ENCODE results near the gene CFAP410.
"Not testable (repeated sequence)": the region's sequence is repeated elsewhere in the genome, so short reads cannot be mapped to it uniquely, and the experiment has no call there.

Gene CFAP410

DNA sequence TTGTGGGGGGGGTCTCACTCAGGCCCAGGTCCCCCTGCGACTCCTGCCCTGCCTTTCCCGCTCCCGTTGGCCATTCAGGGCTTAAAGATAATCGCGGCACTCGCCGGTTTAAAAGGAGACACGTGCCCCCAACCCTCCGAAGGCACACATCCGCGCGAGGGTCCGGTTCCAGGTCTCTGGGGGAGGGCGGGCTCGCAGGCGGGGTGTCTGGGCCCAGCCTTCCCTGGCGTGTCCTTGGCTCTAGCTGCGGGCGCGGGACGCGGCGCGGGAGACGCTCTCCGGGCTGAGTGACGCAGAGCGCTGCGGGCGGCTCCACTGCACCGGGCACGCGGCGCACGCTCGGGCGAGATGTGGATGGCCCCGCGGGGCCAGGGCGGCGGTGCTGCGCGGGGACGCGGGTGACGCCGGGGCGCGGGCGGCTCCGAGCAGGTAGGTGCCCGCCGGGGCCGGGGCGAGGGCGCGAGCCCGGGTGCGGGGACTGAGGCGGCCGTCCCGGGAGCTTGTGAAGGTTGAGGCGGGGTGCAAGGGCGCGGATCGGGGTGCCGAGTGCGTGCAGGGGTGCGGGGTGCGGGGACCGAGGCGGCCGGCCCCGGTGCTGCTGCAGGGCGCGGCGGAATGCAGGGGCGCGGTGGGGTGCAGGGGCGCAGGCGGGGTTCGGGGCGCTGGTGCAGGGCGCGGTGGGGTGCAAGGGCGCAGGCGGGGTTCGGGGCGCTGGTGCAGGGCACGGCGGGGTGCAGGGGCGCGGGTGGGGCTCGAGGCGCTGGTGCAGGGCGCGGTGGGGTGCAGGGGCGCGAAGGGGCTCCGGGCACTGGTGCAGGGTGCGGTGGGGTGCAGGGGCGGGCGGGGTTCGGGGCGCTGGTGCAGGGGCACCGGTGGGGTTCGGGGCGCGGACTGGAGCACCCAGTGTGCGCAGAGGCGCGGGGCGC lies 10.9 kb upstream of the CFAP410 start:
- no peak for DNase-seq

DNA sequence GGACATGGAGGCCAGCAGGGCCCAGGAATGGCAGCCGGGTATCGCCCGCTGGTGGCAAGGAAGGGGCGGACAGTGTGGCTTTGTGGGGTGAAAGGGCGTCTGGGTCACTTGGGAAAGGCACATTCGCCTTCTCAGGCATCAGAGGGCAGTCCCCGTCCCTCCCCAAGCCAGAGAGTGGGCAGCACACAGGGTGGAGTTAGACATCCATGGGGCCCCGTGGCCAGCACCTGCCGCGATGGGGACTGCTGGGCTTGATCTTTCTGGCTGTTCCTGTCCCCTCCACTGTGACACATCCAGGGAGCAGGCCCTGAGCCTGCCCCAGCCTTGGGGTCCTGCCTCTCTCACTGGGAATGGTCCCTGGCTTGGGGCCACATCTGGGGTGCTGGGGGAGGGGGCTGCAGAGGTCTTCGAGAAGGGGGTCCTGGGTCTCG lies 10.2 kb upstream of the CFAP410 start:
- no peak for DNase-seq

DNA sequence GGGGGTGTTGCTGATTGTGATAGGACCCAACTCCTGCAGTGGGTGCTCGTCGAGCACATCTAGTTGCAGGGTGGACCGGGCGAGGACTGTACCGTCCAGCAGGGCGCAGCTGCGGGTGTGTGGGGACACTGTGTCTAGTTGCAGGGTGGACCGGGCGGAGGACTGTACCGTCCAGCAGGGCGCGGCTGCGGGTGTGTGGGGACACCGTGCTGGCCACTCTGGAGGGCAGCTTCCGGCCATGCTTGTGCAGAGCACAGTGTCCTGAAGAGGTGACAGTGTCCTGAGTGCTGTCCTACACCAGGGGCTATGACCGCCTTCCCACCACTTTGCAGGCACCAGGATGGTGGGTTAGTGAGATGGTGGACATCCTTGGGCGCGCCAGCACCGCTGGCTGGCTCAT lies 9.7 kb upstream of the CFAP410 start:
- no peak for DNase-seq

DNA sequence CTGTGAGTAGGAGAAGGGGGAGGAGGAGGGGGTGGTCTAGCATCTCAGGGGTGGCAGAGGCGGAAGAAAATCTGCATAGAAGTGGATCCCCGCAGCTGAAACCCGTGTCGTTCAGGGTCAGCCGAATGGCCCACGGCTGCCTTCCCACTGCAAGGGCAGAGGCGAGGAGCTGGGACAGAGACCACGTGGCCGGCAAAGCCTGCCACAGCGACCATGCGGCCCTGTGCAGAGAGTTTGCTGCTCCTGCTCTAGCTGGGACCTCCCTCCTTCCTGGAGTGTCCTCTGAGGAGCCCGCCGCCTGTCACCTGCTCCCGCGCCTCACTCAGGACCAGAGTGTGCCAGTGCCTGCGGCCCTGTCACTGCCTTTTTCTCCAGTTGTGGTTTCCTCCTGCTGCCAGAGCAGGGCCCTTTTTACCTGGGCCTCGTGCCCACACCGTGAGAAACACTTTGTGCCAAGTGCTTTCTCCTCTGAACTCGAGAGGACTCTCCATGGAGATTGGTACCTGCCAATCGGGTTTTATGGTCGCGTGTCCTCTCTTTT lies 8.8 kb upstream of the CFAP410 start:
- no peak for DNase-seq

DNA sequence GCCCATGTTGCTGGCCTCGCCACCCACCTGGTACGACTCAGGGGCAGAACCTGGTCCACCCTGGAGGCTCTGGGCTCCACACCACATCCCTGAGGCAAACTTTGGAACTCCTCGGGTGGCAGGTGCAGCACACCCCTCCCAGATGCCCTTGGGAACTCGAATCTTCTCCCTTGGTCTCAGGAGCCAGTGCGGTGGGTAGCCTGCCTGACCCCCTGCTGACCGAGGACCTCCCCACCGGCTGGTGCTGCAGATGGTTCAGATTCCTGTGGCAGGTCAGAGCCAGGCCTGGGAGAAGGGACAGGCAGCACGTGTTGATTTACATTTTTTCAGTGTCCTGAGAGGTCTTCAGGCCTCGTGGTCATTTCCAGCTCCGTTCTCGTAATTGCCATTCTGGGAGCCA lies 6.3 kb upstream of the CFAP410 start:
- DNase-seq: no peak

DNA sequence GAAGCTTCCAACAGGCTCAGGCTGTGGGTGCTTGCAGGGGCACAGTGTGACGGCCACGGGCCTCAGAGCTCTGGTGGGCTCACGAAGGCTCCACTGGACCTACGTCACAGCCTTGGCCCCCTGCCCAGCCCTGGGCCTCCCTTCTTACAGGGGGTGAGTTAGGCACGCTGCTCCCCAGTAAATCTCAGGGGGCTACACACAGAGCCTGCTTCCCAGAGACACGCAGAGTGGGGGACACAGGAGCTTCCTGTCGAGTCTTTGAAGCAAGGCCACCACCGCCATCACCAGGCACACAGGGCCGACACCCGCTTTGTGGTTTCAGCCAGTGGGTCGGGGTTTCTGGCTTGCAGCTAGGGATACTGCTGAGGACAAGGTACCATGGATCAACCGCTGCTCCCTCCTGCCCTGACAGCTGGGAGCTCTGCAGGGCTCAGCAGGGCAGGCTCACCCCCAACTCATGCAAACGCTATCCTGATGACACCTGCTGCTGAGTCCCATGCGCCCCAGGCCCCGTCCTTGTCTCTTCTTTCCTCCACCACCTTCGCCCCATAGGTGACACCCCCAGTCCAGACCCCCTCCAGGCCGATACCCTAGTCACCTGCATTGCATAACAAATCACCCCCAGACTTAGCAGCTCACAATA lies 5.5 kb upstream of the CFAP410 start:
- DNase-seq: no peak

DNA sequence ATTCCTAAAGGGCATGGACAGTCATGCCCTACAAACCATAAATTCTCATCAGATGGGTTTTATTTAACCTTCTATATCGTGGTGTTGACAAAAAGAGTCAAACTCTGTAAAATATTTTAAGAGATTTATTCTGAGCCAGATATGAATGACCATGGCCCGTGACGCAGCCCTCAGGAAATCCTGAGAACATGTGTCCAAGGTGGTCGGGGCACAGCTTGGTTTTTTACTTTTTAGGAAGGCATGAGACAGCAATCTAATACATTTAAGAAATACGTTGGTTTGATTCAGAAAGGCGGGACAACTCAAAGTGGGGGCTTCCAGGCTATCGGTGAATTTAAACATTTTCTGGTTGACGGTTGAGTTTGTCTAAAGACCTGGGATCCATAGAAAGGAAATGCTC lies 3.8 kb upstream of the CFAP410 start:
- not testable (repeated sequence) for DNase-seq

DNA sequence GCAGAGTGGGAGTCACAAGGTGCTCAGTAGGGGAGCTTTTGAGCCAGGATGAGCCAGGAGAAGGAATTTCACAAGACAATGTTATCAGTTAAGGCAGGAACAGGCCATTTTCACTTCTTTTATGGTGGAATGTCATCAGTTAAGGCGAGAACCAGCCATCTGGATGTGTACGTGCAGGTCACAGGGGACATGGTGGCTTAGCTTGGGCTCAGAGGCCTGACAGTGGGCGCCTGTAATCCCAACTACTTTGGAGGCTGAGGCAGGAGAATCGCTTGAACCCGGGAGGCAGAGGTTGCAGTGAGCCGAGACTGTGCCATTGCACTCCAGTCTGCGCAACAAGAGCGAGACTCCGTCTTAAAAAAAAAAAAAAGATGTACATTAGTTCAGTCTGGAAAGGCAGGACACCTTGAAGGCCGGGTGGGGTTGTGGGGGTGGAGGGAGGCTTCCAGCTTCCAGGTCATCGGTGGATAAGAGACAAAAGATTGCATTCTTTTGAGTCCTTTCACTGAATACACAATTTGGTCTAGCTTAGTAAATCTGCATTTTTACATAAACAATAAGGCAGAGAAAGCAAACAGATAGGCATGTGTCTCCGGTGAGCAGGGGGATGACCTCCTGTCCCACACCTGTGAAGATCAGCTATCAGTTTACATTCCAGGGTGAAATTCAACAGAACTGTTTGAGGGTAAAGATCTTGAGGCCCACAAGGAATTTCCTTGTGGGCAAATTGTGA lies 2.7 kb upstream of the CFAP410 start:
- DNase-seq: not testable (repeated sequence)

DNA sequence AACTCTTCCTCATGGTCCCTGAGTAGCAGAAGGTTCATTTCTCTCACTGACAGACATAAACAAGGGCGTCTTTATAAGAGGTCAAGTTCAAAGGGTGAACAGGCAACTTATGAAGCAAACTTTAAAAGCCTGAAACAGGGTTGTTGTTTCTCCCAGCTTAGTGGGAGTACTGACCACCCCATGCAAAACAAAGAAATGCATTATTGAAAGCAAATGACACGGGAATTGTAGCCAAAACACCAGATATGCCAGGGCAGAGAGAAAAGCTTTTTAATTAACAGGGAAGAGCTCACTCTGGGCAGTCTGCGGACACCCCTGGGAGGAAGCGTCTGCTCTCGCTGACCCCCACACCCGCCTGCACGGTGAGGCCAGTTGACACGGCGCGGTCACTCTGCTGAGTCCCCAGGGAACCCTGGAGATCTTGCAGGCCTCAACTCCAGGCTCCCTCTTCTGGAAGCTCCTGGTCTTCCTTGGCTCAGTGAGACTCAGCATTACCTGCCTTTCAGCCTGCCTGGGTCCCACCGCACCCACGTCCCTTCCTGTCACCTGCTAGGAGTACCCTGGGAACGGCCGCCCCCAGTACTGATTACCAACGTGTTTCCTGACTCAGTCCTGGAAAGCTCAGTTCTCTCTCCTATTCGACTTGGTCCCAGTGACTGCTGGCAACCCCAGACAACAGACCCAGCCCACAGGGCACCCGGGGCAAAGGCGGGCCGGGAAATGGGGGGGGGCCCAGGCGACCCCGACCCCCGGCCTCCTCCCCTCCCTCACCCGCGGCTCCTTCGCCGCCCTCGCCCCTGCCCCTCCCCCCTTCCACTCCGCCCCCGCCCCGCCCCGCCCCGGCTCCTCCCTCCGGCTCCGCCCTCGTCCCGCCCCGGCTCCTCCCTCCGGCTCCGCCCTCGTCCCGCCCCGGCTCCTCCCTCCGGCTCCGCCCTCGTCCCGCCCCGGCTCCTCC lies 972 bp downstream of the CFAP410 start:
- DNase-seq: no peak

DNA sequence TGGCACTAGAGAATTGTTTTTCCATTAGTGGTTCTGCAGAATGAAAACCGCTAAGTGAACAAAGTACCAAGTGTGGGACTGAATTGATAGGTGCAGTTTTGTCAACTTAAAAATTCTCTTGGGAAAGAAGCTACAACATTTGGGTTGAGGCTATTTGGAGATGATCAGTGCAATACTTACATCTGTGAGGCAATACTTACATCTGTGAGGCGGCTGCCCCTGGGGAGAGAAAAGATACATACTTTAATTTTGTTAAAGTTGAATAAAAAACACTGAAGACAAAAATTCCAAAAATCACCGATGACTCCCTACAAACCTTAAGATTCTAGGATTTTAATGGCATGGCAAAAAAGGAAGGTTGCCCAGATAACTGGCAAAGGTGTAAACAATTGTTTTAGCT lies 1.7 kb downstream of the CFAP410 start:
- DNase-seq: no peak

DNA sequence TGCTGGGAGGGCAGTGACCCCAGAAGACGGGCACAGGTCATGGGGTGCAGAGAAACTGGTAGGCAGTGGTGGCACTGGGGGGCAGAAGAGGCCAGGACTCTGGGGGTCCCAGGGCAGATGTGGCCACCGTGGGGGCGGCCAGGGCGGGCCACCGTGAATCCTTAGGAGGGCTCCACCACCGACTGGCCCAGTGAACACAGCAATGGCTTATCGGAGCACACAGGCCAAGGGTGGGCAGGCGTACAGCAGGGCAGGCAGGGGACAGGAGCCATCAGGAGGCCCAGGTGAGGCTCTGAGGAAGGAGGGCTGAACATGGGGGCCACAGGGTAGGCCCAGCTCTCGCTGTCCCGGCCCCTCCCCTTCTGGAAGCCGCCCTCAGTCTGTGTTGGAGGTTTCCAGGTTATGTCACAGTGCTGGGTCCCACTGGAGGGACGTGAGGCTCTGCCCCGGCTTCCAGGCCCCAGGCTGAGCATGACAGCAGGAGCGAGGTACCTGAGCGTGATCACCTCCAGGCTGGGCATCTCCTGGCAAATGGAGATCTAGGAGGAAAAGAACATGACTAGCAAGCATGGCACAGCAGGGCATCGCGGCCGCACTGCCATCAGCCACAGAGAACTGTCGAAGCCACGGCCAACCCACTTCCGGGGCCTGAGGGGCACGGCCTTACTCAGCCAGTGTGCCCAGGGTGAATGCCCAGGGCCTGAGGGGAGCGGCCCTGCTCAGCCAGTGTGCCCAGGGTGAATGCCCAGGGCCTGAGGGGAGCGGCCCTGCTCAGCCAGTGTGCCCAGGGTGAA lies 3.7 kb downstream of the CFAP410 start:
- DNase-seq: no peak

DNA sequence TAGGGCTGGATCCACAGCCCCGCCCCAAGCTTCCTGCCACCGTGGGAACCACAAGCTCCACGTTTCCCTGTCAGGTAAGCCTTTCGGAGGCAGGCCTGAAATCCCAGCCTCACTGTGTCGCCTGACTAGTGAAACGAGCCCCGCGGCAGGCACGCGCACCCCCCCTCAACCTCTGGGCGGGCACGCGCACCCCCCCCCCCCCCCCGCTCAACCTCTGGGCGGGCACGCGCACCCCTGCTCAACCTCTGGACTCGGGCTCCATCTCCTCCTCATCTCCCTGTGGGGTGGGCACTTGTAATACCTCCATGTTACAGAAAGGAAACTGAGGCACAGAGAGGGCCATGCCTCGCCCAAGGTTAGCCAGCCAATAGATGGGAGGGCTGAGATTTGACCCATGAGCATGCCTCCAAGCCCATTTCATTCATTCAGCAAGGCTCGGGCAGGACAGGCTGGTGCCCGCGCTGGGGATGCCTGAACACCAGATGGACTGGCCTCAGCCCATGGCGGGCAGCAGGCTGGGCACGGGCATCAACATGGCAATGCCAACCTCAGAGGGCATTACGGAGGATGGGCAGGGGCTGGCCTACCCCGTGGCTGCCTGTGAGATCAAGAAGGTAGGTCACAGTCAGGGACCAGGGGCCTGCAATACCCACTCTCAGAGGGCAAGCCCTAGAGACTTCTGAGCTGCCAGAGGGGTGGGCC lies 4.7 kb downstream of the CFAP410 start:
- no peak for DNase-seq

DNA sequence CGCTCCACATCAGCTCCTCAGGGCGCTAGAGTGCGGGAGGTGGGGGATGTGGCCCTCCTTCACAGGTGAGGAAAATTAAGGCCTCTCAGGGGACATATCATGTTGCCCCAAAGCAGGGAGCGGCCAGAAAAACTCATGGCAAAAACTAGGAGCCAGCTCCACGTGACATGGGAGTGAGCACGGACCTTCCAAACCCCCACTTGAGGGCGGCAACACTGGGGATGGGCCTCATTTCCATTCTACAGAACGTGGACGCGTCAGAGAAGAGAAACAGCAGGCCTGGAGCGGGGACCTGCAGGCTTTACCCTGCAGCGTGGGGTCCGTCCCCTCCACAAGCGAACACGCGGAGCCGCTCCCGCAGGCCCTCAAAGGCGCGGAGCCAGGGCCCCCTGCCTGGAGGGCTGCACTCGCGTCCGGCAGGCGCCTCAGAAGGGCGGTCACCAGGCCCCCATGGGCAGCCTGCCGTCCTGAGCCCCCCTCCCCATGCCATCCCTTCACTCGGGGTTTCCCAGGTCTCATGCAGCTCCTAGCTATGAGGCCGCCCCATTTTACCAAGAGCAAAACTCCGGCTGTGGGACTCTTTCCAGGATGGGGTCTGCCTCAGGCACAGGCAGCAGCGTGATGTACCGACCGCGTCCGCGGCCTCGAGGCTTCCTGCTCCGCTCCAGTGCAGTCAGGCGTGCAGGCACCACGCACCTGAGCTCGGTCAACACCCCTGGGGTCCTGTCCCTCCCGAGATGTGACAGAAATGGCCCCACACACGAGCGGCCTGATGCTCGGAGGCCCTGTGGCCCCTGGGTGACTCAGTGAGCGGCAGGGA lies 5.5 kb downstream of the CFAP410 start:
- DNase-seq: no peak

DNA sequence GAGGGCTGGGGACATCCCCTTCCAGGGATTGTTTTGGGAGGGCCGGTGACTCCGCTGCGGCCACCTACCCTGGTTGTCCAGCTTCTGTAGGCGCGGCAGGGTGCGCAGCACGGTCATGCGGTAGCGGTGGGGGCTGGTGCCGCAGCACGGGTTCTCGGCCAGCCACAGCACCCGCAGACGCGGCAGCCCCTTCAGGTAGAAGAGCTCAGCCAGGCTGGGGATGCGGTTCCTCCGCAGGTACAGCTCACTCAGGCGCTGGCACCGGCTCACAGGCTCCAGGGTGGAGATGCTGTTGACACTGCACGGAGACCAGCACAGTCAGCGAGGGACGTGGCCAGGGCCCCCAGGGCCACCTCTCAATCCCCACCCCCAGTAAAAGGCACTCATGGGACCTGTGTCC lies 6.2 kb downstream of the CFAP410 start:
- DNase-seq: no peak

DNA sequence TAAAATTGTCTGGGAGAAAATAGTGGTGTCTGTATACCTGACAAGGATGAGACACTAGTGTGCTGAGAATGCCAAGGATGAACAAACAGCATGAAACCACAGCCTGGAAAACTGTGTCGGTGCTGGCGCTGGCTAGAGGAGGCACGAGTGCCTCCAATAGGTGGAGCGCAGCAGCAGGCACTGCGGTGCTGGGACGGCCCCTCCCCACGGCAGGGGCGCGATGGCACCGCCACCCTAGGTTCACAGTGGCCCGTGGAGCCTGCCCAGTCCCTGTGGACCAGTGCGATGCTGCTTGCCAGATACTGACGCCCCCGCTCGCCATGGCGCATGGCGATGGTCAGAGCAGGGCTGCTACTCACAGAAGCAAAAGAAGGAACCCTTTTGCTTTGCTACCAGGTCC lies 6.8 kb downstream of the CFAP410 start:
- no peak for DNase-seq

DNA sequence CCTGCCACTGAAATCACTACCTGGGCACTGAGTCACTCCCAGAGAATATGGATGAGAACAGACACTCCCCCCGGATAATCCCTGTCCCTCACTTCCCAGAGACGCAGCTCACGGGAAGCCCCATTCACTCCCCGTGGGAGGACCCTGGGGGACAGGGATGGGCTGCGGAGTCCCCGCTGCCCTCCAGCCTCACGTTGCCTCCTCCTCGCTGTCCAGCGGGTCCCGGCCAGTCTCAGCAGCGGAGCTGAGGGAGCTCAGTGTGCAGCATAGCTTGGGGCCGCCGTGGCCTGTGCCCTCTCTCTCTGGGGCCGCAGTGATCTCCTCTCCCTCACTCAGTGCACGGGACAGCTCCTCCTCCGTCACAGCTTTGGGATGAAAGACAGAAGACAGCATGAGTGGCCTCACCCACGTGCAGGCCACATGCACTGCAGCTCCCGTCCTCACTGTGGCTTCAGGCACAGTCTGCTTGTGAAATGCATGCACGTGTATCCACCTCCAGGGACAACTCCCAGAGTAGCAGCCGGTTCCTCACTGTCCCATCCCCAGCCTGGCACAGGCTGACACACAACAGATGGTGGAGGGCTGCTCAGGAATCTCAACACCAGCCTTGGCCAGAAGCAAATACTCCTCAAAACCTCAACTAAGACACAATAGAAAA lies 7.4 kb downstream of the CFAP410 start:
- no peak for DNase-seq

DNA sequence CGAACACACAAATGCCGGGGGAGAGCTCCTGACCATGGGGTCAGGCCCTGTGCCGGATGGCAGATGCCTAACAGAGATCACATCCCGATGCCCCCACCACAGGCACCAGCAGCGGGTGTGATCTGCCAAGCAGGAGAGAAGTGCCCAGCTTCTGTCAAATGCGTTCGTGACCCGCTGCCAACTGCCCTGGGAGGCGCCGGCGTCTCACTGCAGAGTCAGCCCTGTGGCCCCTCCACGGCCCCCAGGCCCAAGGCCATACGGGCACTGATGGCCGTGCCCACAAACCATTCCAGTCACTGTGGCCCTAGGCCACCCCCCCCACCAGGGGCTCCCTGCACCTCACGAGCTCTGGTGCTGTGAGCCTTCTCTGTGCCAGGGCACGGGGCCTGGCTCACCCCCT lies 8.0 kb downstream of the CFAP410 start:
- no peak for DNase-seq

DNA sequence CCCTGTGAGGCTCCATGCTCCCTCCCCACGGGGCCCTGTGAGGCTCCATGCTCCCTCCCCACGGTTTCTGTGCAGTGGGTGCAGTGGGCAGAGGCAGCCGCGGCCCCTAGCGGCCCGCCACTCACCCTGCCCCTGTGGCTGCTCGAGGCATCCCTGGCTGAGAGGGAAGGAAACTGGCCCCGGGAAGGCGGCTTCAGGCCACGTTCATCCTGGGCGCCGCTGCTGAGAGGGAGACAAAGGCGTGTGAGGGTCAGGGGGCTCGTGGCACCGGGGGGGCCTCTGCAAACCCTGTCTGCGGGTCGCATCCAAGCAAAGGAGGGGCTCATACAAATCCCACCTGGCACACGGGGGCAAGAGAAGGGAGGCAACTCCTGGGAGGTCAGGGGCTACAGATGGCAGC lies 8.5 kb downstream of the CFAP410 start:
- DNase-seq: no peak

DNA sequence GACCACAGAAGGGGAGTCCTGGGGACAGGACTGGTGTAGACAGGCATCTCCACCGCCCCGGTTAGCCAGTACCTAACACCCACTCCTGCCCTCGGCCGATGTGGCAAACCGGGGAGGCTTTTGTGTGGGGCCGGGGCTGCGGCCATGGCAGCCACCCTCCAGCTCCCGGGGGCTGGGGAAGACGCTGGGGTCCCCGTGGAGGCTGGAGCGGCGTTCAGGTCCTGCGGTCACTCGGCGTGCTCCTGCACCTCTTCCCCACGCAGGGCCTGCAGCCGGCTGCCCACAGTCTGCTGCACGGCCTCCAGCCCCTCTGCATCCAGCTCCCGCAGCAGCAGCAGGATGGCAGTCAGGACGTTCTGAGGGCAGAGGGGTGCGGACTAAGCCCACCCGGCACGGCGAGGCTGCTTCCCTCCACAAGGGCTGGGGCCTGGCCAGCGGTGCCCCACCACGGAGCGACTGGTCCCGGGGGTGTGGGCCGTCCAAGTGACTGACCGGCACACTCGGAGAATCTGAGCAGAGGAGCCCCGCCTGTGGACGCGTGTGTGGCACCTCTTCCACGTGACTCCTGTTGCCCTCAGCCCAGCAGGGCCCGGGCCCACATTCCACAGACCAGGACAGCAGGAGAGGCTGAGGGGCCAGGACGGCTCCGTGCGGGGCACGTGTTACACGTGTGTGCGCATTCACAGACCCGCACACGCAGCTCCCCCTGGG lies 9.1 kb downstream of the CFAP410 start:
- no peak for DNase-seq
